ENCODE data around the gene ZNF705A. TPM values are rescaled to one million over a fixed set of nuclear protein-coding genes. Genes with fewer than 3 reads are reported as not detected.

ZNF705A gene
- total and polyA plus RNA-seq, 10 of the 15 experiments (the other 5 are each of a cell fraction or from before 2014, with no cell fraction given): 0.04 TPM; not detected in 9

- Histone ChIP-seq H3K4me1 (ENCODE audit: control insufficient read depth, insufficient read depth, low read length) (no peaks in the 10 kb centered on the region; the same call in 1 of the 2 replicates), H3K27ac (ENCODE audit: control insufficient read depth, insufficient read depth) (no peak overlapping the region), H3K9ac (ENCODE audit: control insufficient read depth, insufficient read depth, low read length) (no peak overlapping the region), H3K4me3 (no peak overlapping the region), H3K9me3 (replicated peaks; ENCODE audit: control insufficient read depth, insufficient read depth, low read length) (no peaks in the 10 kb centered on the region), H3K4me2 (ENCODE audit: control insufficient read depth, insufficient read depth) (no peak overlapping the region), H3K79me2 (ENCODE audit: control insufficient read depth, insufficient read depth, low read length) (no peaks in the 10 kb centered on the region), H3K36me3 (ENCODE audit: control insufficient read depth in 2 of 2, insufficient read depth in 2 of 2, low read length in 1 of 2) (no peaks in the 10 kb centered on the region), H4K20me1 (ENCODE audit: control insufficient read depth, insufficient read depth) (no peaks in the 10 kb centered on the region), H3K27me3 (replicated peaks in 1 of 2; ENCODE audit: control insufficient read depth in 2 of 2, insufficient read depth in 2 of 2, low read length in 1 of 2) (no peaks in the 10 kb centered on the region), H2AFZ (ENCODE audit: control insufficient read depth, low read depth, low read length) (no peak overlapping the region)
- in situ Hi-C loops (cut with MboI): no loop called here
- WGBS (ENCODE audit: insufficient coverage, insufficient replicate concordance, low lambda C conversion rate, missing lambda C conversion rate): 68% methylated on average over 2 of the region's 2 CpGs
- SMC1A ChIA-PET (ENCODE audit: uncharacterized antibody, unreplicated experiment): interaction anchor here (2.1 kb wide), 1 partner anchor 47 kb away, joined by 5 read pairs; no protein-coding TSS in a partner anchor
- POLR2A ChIA-PET: no interaction called here
- ATAC-seq: no peak
- intact Hi-C loops (cut with micrococcal nuclease; ENCODE audit: unreplicated experiment): no loop called here
- TF ChIP-seq, protein P1, sequence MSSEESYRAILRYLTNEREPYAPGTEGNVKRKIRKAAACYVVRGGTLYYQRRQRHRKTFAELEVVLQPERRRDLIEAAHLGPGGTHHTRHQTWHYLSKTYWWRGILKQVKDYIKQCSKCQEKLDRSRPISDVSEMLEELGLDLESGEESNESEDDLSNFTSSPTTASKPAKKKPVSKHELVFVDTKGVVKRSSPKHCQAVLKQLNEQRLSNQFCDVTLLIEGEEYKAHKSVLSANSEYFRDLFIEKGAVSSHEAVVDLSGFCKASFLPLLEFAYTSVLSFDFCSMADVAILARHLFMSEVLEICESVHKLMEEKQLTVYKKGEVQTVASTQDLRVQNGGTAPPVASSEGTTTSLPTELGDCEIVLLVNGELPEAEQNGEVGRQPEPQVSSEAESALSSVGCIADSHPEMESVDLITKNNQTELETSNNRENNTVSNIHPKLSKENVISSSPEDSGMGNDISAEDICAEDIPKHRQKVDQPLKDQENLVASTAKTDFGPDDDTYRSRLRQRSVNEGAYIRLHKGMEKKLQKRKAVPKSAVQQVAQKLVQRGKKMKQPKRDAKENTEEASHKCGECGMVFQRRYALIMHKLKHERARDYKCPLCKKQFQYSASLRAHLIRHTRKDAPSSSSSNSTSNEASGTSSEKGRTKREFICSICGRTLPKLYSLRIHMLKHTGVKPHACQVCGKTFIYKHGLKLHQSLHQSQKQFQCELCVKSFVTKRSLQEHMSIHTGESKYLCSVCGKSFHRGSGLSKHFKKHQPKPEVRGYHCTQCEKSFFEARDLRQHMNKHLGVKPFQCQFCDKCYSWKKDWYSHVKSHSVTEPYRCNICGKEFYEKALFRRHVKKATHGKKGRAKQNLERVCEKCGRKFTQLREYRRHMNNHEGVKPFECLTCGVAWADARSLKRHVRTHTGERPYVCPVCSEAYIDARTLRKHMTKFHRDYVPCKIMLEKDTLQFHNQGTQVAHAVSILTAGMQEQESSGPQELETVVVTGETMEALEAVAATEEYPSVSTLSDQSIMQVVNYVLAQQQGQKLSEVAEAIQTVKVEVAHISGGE (CRISPR knock-in tag; IDR thresholded peaks at IDR 0.05): no peak
- TF ChIP-seq HSF1 (IDR thresholded peaks at IDR 0.05; ENCODE audit: low read depth, low read length) (no peak), ZNF24 (IDR thresholded peaks at IDR 0.05) (no peak), EP300 (IDR thresholded peaks at IDR 0.05; ENCODE audit: borderline replicate concordance in 1 of 2, control insufficient read depth in 1 of 2, low read depth in 2 of 2, low read length in 2 of 2) (no peak), BACH1 (IDR thresholded peaks at IDR 0.05; ENCODE audit: borderline replicate concordance) (no peak), ZNF384 (IDR thresholded peaks at IDR 0.05; ENCODE audit: borderline replicate concordance, low read depth, low read length) (no peak), SMAD5 (IDR thresholded peaks at IDR 0.05; ENCODE audit: low read depth) (no peak), ZZZ3 (IDR thresholded peaks at IDR 0.05; ENCODE audit: control insufficient read depth, insufficient read length, low read depth) (no peak), SIN3A (IDR thresholded peaks at IDR 0.05; ENCODE audit: low read depth, low read length) (no peak), CBX5 (IDR thresholded peaks at IDR 0.05; ENCODE audit: low read depth) (no peak), ZBED1 (IDR thresholded peaks at IDR 0.05; ENCODE audit: borderline replicate concordance) (no peak), JUNB (IDR thresholded peaks at IDR 0.05) (no peak), NRF1 (conservative IDR thresholded peaks at IDR 0.05; ENCODE audit: low read depth, low read length) (no peak)
- TF ChIP-seq, protein P2, sequence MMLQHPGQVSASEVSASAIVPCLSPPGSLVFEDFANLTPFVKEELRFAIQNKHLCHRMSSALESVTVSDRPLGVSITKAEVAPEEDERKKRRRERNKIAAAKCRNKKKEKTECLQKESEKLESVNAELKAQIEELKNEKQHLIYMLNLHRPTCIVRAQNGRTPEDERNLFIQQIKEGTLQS (IDR thresholded peaks at IDR 0.05; ENCODE audit: borderline replicate concordance, extremely low read depth, low read depth, low read length): no peak
- TF ChIP-seq, protein P3, sequence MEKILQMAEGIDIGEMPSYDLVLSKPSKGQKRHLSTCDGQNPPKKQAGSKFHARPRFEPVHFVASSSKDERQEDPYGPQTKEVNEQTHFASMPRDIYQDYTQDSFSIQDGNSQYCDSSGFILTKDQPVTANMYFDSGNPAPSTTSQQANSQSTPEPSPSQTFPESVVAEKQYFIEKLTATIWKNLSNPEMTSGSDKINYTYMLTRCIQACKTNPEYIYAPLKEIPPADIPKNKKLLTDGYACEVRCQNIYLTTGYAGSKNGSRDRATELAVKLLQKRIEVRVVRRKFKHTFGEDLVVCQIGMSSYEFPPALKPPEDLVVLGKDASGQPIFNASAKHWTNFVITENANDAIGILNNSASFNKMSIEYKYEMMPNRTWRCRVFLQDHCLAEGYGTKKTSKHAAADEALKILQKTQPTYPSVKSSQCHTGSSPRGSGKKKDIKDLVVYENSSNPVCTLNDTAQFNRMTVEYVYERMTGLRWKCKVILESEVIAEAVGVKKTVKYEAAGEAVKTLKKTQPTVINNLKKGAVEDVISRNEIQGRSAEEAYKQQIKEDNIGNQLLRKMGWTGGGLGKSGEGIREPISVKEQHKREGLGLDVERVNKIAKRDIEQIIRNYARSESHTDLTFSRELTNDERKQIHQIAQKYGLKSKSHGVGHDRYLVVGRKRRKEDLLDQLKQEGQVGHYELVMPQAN (conservative IDR thresholded peaks at IDR 0.05): no peak
- TF ChIP-seq, protein P4, sequence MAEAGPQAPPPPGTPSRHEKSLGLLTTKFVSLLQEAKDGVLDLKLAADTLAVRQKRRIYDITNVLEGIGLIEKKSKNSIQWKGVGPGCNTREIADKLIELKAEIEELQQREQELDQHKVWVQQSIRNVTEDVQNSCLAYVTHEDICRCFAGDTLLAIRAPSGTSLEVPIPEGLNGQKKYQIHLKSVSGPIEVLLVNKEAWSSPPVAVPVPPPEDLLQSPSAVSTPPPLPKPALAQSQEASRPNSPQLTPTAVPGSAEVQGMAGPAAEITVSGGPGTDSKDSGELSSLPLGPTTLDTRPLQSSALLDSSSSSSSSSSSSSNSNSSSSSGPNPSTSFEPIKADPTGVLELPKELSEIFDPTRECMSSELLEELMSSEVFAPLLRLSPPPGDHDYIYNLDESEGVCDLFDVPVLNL (IDR thresholded peaks at IDR 0.05; ENCODE audit: low read depth, low read length): no peak
- BruUV-seq (replicated peaks): no TSS peak
- RAD21 ChIA-PET (ENCODE audit: unreplicated experiment): no interaction called here
- no peak for DNase-seq (ENCODE audit: low read depth, low spot score)
- no peak for FAIRE-seq
- CTCF ChIA-PET: no interaction called here
Observed at GRCh38 chr12:8156416-8156815, 399 bp upstream of the ZNF705A start.

Measured in GM12878 (cell line).